Mucosa of descending colon (tissue), 3 donors: ENCODE measurements around the gene RAB4A. TPM values are rescaled to one million over a fixed set of nuclear protein-coding genes. Genes with fewer than 3 reads are reported as not detected.
"Not testable (repeated sequence)": the region's sequence is repeated elsewhere in the genome, so short reads cannot be mapped to it uniquely, and the experiment has no call there.

Experiments used
- ATAC-seq: fragments of 200-7000 bp; cut with Tn5 transposase; one replicate; pipeline ENCODE4 v1.9.1; 2020; ENCODE audit warnings: mild to moderate bottlenecking, moderate library complexity
- DNase-seq, 3 donors: peaks; one replicate each; pipeline ENCODE4 v3.0.0-alpha.2; 2020
- H3K36me3 ChIP-seq: fragments of 200-600 bp; one replicate; pipeline ENCODE4 v1.8.0; 2021; ENCODE audit warnings: low read depth, mild to moderate bottlenecking
- H3K4me1 ChIP-seq: fragments of 200-600 bp; one replicate; pipeline ENCODE4 v1.8.0; 2021; ENCODE audit warnings: low read depth, mild to moderate bottlenecking
- H3K4me3 ChIP-seq: fragments of 200-600 bp; one replicate; pipeline ENCODE4 v1.8.0; 2021; ENCODE audit warnings: mild to moderate bottlenecking
- H3K9me3 ChIP-seq: fragments of 200-600 bp; one replicate; pipeline ENCODE4 v1.8.0; 2021; ENCODE audit warnings: mild to moderate bottlenecking
- CTCF ChIP-seq: fragments of 200-600 bp; IDR thresholded peaks from one replicate; pipeline ENCODE4 v1.8.0; 2022; ENCODE audit warnings: antibody characterized with exemption, mild to moderate bottlenecking
- intact Hi-C, 2 donors: fragments of 100-400 bp; cut with DNase I in 1 of 2; cut with micrococcal nuclease in 1 of 2; formaldehyde crosslinking; loops; one replicate each; pipeline versions ENCODE4 v1.11.0 to v1.11.1; 2022; cut with DNase I, micrococcal nuclease
- total RNA-seq, 3 donors: library from RNA; stranded (reverse); fragmentation: NEBNext Ultra II Directional in 2 of 3; extraction: Animal tissue kit (Norgen Biotek cat#: 25700) in 2 of 3; gene quantifications; one replicate each; pipeline versions ENCODE4 v1.2.1 to v1.2.4, GENCODE V29; 2021 to 2023
- donor health status: DM: no; HTN: no; CAD: no; lungs with moderate emphysema.
- donor health status: DM: no; HTN: no; CAD: no.
- donor health status: DM: no; HTN: yes; CAD: no.

RAB4A gene
- total RNA-seq, 3 donors from 2014 or later: 84.3 to 94.6 (median 88.0) TPM

DNA sequence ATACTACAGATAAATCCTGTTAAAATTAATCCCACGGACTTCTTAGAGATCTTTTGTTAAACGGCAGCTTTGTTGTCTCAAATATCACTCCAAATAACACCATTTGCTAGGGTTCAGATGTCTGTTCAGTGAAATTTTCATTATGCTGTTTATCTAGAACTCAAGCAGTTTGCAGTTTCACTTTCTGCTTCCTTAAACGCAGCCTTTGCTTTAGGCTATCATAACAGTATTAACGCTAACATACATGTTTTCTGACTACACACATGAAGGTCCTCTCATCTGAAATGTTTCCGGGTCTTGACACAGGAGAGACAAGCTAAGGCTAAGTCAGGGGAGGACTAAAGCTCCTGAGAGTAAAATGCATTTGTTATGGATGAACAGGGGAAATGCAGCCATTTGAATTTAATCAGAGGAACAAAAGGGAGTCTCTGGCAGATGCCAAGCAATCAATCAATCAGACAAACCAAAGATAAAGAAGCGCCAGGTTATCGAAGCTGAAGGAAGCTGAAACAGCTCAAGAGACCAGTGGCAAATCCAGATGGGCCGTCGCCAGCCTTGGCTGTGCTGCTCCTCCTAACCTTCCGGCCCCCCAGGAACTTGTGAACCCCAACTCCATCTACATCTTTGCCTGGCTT is 55.1 kb downstream of the RAB4A start:
- Histone ChIP-seq H3K4me3 (no peak overlapping the region), H3K36me3 (no peaks in the 10 kb centered on the region), H3K9me3 (no peaks in the 10 kb centered on the region), H3K4me1 (no peaks in the 10 kb centered on the region)
- TF ChIP-seq CTCF: no peak
- no peak for DNase-seq
- intact Hi-C loops: no loop called here
- no peak for ATAC-seq

DNA sequence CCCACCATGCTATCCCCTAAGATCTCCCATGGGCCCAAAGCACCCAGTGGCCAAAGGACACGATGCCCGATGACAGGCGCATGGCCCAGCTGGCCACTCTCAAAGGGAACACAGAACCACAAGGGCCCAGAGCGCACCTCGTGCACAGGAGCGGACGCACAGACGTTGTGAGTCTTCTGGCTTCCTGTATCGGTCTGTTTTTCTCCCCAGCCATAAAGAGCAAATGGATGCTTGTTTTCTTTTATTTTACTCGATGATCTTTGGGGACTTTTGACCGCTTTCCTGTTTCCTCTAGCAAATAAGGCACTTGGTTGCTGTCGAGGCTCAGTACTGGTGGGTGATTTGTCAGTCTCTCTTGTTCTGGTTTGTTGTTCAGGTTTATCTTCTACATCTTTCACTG is 55.7 kb downstream of the RAB4A start:
- H3K4me3 ChIP-seq: no peak overlapping the region
- no peaks in the 10 kb centered on the region for H3K36me3 ChIP-seq
- intact Hi-C loops: no loop called here
- H3K9me3 ChIP-seq: no peaks in the 10 kb centered on the region
- no peak for TF ChIP-seq CTCF
- ATAC-seq: no peak
- DNase-seq: no peak
- H3K4me1 ChIP-seq: no peaks in the 10 kb centered on the region

DNA sequence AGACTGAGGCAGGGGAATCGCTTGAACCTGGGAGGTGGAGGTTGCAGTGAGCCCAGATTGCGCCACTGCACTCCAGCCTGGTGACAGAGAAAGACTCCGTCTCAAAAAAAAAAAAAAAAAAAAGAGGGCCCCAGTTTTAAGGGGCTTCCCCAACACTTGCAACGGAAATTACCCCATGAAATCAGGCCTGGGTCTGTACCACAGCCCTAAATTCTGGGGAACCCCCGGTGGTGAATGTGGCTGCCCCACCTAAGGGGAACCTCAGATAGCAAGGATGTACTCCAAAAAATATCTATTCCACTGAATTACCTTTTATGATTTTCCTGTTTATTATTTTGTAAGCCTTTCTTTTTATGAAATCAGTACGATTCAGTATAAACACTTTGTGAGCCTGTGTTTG is 56.9 kb downstream of the RAB4A start:
- ATAC-seq, intact Hi-C loops, DNase-seq, H3K4me1 ChIP-seq, H3K4me3 ChIP-seq, H3K9me3 ChIP-seq, H3K36me3 ChIP-seq: not testable (repeated sequence)

- TF ChIP-seq CTCF: no peak
- no peaks in the 10 kb centered on the region for H3K4me1 ChIP-seq
- DNase-seq (no peak), ATAC-seq (no peak)
- H3K4me3 ChIP-seq: no peak overlapping the region
- no peaks in the 10 kb centered on the region for H3K36me3 ChIP-seq
- intact Hi-C loops: no loop called here
- H3K9me3 ChIP-seq: no peaks in the 10 kb centered on the region
Measured at GRCh38 chr1:229328598-229329362, 57.9 kb downstream of the RAB4A start.

- intact Hi-C loops: no loop called here
- no peak for ATAC-seq
- Histone ChIP-seq H3K9me3 (no peaks in the 10 kb centered on the region), H3K36me3 (no peaks in the 10 kb centered on the region), H3K4me3 (no peak overlapping the region), H3K4me1 (no peaks in the 10 kb centered on the region)
- no peak for DNase-seq
- TF ChIP-seq CTCF: no peak
Measured at GRCh38 chr1:229334269-229334668, 63.4 kb downstream of the RAB4A start.

DNA sequence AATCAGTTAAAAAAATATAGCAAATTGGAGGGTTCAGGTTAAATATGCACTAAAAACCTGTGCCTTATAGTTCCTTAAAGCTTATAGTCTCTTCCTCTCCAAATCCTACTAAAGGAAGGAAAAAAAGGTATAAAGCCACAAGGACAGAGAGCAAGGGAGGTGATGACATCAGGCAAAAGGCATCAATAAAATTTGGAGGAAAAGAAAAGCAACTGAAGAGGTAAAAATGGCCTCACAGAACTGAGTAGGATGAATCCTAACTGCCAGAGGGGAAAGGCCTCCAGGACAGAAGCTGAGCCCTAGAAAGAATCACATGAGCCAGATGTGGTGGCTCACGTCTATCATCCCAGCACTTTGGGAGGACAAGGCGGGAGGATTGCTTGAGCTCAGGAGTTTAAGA is 63.8 kb downstream of the RAB4A start:
- no peaks in the 10 kb centered on the region for H3K36me3 ChIP-seq
- intact Hi-C loops: no loop called here
- H3K9me3 ChIP-seq: no peaks in the 10 kb centered on the region
- no peak overlapping the region for H3K4me3 ChIP-seq
- no peak for ATAC-seq
- no peaks in the 10 kb centered on the region for H3K4me1 ChIP-seq
- no peak for TF ChIP-seq CTCF
- DNase-seq: no peak
